NCI-H1694 (cell line): ENCODE results near the gene C16orf92.

Source experiments
- DNase-seq: peaks from one replicate; lab custom pipeline; 2025; lab: John Stamatoyannopoulos, UW

The C16orf92 gene

DNA sequence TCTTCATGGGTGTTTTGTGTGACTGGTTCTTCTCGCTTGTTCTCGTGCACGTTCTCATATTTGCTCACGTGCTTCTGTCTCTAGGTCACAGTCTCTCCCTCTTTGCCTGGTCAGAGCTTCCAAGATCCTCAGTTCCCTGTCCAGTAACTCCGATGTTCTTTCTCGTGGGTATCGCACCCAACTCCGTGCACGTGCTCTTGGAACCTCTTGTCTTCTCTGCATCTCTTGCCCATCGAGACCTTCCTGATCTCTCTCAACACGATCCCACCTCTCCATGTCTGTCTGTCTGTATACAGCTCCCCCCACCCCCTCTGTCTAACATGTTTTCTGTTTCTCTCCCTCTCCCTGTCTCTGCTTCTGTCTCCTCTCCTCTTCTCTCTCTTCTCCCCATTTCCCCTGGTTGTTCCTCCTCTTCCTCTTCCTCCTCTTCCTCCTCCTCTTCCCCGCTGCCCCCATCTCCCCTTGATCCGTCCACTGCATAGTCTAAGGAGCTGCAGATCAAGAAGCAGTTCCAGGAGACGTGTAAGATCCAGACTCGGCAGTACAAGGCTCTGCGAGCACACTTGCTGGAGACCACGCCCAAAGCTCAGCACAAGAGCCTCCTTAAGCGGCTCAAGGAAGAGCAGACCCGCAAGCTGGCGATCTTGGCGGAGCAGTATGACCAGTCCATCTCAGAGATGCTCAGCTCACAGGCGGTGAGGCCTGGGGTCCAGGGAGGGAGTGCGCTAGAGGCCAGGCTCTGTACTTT is 33.7 kb upstream of the C16orf92 start:
- DNase-seq, result no peak

GRCh38 chr16:29990034-29990433 is 33.0 kb upstream of the C16orf92 start:
- no peak for DNase-seq

- no peak for DNase-seq
Observed at GRCh38 chr16:29990883-29991570, 32.0 kb upstream of the C16orf92 start.

- DNase-seq, result no peak
Observed at GRCh38 chr16:29991571-29991904, 31.5 kb upstream of the C16orf92 start.

GRCh38 chr16:29992344-29992967 is 30.5 kb upstream of the C16orf92 start:
- no peak for DNase-seq

- DNase-seq, result no peak
Observed at GRCh38 chr16:29993191-29993902, 29.7 kb upstream of the C16orf92 start.

- no peak for DNase-seq
Observed at GRCh38 chr16:29993903-29994599, 28.9 kb upstream of the C16orf92 start.

- DNase-seq, result no peak
Observed at GRCh38 chr16:29994600-29995323, 28.2 kb upstream of the C16orf92 start.

- peak; percentile 63 for DNase-seq
Observed at GRCh38 chr16:29995324-29995910, 27.6 kb upstream of the C16orf92 start, which contains the start of gene HIRIP3. Gene HIRIP3 (minus strand): TSS chr16:29995617. CDS start chr16:29995605, 12 bp downstream.

- DNase-seq, result peak; percentile 84
Observed at GRCh38 chr16:29995911-29996765, 26.9 kb upstream of the C16orf92 start, which contains the start of gene INO80E. Gene INO80E (plus strand): TSS chr16:29996241. CDS start chr16:29996311, 70 bp downstream.

DNA sequence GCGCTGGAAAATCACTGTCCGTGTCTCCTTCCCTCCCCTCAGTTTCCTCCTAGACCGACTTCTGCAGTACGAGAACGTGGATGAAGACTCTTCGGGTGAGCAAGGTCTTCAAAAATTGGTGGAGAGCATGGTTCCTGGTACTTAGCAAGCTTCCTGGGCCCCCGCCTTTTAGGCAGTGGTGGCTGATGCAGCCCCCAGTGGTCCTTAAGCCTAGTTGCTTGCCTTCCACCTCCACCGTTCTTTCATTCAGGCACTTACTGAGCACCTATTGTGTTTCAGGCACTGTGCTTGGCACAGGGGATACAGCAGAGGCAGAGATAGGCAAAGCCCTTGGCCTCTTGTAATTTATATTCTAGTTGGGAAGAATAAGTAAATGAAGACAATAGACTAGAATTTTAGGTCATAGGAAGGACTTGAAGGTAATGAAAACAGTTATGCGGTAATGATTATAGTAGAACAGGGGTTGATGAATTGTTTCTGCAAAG is 26.2 kb upstream of the C16orf92 start:
- no peak for DNase-seq

GRCh38 chr16:29999605-30000004 is 23.4 kb upstream of the C16orf92 start:
- DNase-seq, result no peak

DNA sequence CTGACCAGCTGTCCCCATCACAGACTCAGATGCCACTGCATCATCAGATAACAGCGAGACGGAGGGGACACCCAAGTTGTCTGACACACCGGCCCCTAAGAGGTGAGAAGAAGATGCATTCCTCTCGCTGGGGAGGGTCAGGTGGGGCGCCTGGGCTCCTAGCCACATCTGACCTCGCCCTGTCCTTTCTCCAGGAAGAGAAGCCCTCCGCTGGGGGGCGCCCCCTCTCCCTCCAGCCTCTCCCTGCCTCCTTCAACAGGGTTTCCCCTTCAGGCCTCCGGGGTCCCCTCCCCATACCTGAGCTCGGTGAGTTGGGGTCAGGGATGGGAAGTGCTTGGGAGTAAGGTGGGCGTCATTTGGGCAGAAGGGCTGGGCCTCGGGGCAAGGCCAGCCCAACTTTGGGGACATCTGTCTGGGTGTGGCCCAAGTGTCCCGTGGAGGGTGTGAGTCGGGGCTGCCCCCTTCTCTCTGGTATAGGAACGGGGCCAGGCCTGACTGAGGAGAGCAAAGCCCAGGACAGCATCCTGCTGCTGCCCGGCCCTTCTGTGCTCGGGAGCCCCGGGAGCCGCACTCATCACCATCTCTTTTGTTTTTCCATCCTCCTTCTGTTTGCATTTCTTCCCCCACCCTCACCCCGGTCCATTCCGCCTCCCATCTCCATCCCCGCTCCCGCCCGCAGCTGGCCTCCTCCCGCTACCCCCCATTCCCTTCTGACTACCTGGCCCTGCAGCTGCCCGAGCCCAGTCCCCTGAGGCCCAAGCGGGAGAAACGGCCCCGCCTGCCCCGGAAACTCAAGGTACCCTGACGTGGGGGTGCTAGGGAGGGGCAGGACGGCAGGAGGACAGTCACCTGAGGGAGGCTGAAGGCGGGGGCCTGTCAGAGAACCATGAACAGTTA is 22.0 kb upstream of the C16orf92 start:
- DNase-seq, result no peak

- no peak for DNase-seq
Observed at GRCh38 chr16:30002614-30003346, 20.2 kb upstream of the C16orf92 start.

GRCh38 chr16:30003670-30004423 is 19.2 kb upstream of the C16orf92 start:
- no peak for DNase-seq

DNA sequence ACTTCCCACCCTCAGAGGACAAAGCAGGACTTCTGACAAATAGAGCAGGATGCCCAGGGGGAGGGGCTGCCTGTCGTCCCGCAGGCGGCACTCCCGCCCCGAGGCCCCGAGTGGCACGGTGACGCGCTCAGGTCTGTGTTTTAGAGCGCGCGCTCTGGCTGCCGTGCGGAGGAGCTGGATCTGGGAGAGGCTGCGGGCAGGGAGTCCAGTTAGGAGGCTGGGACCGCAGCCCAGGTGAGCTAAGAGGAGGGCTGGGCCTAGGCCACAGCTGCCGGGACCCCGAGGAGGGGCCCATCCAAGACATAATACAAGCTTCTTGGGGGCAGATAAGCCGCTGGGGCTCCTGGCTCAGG is 18.6 kb upstream of the C16orf92 start:
- DNase-seq, result no peak

- no peak for DNase-seq
Observed at GRCh38 chr16:30004811-30005242, 18.2 kb upstream of the C16orf92 start.
